GM21528 (cell line): ENCODE results near the gene HRC.
"Not testable (repeated sequence)": the region's sequence is repeated elsewhere in the genome, so short reads cannot be mapped to it uniquely, and the experiment has no call there.

Experiments
- ATAC-seq: cut with Tn5 transposase; IDR thresholded peaks from one replicate; pipeline ENCODE4 v1.9.1; 2021; ENCODE audit warnings: mild to moderate bottlenecking, moderate library complexity; ENCODE audit not compliant: unreplicated experiment, low FRiP score

Gene HRC

DNA sequence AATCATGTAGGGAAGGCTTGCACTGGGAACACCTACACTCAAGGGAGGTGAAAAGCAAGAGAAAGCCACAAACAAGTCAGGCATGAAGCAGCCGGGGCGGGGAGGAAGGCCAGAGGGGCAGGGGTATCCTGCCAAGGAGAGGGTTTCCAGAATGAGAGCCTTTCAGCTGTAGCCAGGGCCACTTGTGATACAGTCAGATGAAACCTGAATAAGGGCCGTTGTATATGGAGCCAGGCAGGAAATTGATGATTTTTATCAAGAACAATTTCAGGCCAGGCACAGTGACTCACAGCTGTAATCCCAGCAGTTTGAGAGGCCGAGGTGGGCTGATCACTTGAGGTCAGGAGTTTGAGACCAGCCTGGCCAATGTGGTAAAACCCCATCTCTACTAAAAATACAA is 6.8 kb upstream of the HRC start:
- no peak for ATAC-seq

DNA sequence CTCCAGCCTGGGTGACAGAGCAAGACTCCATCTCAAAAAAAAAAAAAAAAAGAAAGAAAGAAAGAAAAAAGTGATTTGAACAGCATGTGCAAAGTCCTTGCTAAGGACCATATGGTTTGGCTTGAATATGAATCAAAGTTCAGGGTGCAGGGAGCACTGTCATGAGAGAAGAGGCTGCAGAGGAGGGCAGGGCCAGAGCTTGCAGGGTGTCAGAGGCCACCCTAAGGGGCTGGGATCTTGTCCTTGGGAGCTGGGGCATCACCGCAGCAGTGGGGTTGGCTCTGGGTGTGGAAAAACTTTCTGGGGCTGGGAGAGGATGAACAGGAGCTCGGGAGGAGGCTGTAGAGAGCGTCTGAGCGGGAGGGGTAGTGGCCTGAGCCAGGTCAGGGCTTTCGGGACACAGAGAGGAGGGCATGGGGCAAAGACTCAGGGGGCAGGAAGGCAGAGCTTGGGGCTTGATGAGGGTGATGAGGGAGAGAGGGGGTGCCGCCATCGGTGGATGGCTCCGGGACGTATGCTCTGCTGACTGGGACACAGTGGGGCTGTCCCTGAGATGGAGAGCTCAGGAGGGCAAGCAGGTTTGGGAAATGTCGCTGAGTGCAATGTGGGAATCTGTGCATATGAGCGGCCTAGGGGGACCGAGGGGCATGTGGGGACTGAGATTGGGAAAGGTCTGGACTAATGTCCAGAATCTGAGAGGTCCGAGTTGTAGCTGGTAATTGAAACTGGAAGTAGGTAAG is 5.4 kb upstream of the HRC start:
- ATAC-seq = no peak

DNA sequence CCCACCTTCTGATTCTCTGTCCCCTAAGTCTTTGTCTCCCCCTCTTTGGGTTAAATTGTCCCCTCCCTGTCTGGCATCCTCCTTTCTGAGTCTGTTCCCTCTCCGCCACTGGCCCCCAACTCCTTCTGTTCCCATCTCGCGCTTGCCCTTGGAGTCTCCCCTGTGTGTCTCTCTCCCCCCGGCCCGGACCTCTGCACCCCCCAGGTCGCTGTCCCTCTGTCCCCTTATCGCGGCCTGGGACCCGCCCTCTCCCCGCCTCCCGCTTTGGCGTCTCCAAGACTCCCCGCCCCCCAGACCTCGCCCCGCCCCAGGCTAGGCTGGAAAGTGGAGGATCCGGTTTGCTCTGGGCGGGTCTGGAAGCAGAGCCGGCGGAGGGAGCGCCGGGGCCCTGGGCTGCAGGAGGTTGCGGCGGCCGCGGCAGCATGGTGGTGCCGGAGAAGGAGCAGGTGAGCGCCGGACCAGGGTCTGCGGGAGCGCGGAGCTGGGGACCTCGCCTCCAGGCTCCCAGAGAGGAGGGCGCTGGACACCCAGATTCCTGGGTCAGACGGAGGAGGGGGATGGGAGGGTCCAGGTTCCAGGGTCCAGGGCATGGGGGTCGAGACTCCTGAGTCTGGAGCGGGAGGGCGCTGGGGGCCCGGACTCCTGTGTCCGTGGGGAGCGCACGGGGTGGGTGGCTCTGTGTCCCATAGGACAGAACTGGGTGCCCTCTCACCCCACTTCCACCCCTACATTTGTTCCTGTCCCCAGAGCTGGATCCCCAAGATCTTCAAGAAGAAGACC is 2.4 kb upstream of the HRC start, which contains the start of gene TRPM4:
Gene TRPM4, plus strand, starts transcription at position 348 of the 780 bp plus-strand sequence. Its CDS starts 75 bp downstream, at position 423.
- no peak for ATAC-seq

DNA sequence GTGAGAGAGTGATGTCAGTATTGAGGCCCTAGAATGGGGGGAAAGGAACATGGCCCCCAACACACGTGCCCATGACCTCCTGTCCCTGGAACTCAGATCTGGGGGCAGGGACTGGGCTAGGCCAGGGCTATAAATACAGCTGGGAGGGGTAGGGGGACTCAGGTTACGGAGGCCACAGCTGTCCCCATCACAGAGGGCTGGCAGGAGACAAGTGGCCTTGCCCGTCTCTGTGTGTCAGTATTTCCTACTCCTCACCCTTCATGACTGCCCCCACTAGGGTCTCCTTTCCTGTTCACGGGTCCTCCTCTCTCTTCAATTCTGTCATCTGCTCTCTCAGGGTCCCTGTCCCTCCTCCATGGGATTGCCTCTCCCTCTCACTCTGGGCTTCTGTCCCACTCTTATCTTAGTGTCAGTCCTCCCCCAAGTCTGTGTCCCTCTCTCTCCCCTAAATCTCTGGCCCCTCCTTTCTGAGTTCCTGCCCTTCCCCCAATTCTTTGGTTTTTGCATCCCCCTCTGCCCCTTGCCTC is 687 bp upstream of the HRC start:
- ATAC-seq = no peak

DNA sequence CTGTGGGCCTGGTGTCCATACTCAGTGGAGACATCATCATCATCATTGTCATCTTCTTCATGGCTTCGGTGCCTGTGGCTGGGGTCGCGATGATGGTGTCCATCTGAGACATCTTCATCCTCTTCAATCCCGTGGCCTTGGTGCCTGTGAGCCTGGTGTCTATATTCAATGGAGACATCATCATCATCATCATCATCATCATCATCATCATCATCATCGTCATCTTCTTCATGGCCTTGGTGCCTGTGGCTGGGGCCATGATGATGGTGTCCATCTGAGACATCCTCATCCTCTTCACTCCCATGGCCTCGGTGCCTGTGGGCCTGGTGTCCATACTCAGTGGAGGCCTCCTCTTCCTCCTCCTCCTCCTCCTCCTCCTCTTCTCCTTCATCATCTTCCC is 917 bp downstream of the HRC start:
- ATAC-seq = no peak

DNA sequence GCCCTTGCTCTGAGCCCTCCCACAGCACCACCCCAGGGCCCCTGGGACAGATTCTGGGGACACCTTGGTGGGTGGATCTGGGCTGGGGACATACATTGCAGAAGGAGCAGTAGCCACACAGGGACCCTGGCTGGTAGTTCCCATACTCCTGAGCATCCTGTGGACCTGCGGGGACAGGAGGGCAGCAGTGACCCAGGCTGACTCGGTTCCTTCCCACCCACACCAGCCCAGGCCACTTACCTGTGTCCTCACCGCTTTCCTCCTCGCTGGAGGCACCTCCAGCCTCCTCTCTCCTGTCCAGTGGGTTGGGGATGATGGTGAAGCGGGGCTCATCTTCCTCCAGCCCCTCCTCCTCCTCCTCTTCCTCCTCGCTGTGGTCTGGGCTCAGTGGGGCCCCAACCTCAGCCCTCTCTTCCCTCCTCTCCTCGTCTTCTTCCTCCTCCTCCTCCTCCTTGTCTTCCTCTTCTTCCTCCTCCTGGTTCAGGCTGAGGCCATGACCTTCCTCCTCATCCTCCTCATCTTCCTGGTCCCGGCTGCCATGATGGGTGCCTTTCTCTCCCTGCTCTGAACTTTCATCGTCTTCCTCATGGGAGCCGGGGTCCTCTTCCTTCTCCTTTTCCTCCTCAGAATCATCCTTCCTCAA is 1.9 kb downstream of the HRC start:
- ATAC-seq = no peak

DNA sequence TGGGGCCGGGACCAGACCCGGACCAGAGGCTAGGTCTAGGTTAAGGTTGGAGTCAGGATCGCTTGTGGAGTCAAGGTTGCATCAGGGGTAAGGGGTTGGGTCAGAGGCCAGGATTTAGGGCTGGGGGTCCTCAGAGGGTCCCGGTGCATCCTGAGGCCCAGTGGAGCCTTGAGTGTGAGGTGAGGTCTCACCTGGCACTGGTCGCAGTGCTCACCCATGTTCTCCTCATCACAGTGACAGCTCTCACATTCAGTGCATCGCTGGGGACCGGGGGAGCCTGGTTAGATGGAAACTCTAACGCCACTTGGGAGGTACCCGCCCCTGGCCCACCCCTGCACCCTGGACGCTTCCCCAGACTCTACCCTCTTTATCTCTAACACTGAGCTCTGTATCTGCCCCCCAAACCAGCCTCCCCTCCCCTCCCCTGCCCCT is 3.1 kb downstream of the HRC start:
- ATAC-seq = no peak

DNA sequence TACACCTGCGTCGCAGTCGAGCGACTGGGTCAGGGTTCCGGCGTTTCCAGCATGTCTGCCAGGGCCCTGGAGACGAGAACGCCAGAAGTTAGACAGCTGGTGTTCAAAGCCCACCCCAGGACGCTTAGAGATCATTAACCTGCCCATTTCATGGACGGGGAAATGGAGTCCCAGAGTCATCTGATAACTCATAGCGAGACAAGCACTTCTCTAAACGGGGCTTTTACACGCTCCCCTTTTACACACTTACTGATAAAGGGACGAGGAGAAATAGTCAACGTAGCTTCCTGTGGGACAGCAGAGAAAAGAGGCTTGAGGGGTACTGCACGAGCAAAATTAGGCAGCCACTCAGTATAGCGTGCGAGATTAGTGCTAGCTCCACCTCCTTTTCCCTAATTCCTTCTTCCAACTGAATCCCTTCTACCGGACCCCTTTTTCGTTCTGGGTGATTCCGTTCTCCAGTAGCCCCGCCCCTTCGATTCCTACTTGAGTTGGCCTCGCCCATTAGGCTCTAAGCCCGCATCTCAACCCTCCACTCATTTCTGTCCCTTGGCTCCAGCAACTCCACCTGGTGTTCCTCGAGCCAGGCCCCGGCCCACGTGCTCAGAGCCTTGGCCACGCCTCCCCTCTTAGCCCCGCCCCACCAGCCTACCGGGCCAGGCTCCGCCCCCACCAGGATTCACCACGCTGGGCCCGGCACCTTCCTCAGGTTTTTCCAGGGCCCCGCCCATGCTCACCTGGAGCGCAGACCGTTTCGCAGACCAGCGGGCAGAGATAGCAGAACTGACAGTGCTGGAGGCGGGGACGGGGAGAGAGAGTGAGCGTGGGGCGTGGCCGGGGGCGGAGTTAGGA is 3.7 kb downstream of the HRC start:
- no peak for ATAC-seq

DNA sequence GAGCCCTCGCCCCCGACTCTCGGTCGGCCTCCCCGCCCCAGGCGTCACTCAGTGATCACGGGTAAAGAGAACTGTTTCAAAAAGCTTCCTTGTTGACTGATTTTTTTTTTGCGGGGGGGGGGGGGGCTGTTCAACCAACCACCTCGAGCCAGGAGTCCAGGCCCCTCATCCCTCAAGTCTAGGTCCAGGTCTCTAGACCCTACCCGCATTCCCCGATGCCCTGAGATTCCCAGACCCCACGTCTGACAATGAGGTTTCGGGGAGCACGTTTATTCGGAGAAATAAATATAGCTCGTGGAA is 4.3 kb downstream of the HRC start:
- ATAC-seq = no peak

DNA sequence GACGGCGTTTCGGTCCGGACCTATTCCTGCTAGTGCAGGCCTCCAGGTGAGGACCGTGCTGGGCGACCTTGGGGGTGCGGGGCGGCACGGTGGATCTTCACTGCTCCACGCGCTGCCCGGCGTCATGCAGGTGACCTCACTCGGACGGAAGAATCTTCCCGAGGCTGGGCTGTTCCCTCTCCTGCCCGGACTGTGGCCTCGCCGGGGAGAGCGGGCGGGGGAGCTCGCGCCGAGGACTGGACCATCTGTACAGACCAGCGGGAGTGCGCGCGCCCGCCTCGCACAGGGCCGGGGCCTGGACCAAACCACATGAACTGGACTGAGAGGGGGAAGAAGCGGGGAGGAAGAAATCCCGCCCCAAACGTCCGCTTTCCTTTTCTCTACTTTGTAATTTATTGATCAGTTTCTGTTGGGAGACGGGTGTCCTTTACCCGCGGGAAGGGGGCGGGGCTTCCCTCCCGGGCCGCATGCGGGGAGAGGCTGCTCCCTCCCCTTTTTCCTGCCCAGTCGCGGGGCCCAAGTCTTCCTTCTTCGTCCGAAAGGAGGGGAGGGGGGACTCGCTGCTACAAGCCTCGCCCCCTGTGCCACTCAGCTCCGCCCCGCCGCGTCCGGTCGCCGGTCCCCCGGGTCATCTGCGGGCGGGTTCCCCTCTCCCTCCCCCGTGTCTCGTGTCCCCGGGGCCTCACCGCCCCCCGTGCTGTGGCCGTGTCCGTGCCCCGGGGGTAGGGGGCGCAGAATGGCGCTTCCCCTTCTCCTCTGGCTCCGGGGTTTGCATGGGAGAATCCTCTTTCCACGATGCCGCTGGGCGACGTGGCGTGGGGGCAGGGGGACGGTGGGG is 4.9 kb downstream of the HRC start:
- no peak for ATAC-seq

DNA sequence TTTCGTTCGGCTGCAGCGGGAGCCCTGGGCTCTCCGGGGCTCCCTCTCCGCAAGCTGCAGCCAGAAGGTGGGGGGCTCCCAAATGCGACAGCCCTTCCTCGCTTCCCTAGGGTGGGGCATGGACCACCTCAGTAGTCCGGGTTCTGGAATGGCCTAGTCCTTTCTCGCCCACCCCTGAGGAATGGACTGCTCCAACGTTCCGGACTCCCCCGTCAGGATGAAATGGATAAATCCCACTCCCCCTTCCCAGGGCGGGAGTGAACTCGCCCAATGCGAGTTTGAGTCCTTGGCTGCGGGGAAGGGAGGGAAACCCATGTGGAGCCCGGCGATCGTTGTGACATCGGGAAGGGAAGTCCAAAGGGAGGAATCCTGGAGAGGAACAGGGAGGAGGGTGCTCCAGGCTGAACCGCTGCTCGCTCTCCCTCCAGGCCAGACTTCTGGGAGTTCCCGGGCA is 5.5 kb downstream of the HRC start:
- no peak for ATAC-seq

DNA sequence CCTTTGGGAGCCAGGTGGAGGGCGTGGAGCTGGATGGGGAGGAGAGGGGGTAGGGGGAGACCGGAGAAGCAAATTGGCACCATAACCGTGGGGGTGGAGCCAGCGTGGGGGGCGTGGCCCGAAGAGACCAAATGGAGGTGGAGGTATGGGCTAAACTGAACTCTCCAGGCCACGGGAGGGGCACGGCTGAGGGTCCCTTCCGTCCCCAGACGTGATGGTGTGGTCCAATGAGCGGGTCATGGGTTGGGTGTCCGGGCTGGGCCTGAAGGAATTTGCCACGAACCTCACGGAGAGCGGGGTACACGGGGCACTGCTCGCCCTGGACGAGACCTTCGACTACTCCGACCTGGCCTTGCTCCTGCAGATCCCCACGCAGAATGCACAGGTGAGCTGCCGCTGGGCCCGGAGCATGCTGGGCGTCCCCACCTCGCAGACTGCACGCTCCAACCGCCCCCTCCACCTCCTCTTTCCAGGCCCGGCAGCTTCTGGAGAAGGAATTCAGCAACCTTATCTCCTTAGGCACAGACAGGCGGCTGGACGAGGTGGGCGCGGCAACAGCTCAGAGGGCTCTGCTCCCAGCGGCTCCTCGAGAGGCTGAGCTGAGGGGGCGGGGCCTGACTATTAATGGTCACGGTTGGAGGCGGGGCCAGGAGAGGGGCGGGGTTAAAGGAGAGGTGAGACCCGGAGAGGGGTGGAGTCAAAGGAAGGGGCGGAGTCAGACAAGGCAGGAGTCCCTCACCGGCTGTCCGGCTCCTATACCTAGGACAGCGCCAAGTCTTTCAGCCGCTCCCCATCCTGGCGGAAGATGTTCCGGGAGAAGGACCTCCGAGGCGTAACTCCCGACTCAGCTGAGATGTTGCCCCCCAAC is 6.2 kb downstream of the HRC start:
- no peak for ATAC-seq

DNA sequence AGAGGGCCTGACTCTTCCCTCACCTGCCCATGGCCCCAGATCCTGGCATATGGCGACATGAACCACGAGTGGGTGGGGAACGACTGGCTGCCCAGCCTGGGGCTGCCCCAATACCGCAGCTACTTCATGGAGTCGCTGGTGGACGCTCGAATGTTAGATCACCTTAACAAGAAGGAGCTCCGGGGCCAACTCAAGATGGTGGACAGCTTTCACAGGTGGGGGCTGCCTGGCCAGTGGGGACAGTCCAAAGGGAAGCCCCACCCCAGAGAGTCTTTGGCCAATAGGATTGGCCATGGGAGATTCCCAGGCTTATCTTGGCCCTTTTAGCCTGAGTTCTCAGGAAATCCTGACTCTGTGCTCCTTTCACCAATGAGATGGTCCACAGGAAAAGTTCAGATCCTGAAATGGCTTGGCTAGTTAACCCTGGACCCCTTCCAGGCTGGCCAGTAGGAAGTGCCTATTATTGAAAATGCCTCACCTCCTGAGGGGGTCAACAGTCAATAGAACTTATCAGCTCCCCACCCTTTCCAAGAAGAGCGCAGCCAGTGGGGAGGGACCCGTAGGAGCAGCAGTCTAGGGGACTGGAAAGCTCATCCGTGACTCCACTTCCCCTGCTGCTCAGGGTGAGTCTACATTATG is 7.0 kb downstream of the HRC start:
- ATAC-seq = no peak

DNA sequence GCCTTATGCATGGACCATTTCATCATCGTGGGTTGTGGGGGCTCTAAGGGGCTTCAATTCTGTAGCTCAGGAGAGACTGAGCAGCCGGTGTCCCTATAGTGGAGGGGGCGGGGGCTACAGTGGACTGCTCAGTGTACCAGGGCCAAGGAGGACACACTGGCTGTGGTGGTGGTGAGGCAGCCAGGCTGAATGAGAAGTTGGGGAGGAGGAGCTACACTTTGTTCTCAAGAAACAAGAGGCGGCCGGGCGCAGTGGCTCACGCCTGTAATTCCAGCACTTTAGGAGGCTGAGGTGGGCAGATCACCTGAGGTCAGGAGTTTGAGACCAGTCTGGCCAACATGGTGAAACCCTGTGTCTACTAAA is 8.8 kb downstream of the HRC start:
- ATAC-seq = not testable (repeated sequence)

DNA sequence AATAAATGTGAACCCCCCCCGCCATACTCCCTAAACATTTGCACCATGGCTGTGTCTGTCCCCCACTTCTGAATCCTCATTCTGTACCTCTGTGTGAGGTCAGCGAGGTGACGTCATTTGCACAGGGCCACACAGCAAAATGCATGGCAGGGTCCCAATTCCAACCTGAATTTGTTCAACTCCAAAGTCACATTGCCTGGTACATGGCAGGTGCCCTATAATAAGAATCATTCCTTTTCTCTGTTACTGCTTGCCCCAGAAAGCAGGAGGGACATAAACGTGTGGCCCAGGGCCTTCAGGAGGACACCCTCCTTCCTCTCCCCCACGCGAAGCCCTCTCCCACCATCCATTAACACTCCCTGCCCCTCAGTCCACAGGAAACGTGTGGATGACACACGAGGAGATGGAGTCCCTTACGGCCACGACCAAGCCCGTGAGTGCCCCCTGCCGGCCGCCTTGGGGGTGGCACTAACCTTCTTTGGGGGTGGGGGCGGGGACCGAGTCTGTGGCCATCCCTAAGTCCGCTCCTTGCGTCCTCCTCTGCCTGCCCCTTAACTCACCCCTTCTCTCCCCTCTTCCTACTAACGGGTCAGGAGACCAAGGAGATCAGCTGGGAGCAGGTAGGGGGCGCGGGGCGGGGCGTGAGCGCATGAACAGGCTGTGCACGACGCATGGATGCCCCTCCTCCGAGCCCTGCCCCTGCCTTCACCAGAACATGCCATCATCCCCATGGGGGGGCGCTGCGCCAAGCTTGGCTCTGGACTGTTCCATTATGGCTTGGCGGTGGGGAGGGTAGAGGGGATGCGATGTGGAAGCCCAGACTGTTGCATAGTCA is 9.4 kb downstream of the HRC start:
- ATAC-seq = no peak

DNA sequence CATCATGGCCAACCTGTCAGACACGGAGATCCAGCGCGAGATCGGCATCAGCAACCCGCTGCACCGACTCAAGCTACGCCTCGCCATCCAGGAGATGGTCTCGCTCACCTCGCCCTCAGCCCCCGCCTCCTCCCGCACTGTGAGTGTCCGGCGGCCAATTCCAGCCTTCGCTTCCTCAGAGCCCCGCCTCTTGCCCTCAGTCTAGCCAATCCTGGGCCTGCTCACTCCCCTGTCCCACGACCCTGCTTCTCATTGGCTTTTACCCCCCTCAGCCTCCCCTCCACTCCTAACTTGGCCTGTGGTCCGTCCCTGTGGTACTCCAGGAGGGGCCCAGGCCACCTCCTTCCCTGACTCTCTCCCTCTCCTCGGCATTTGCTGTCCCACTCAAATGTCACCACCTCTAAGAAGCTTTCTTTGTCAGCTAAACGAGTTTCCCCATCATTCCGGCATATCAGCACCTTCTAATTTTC is 12.3 kb downstream of the HRC start:
- no peak for ATAC-seq

DNA sequence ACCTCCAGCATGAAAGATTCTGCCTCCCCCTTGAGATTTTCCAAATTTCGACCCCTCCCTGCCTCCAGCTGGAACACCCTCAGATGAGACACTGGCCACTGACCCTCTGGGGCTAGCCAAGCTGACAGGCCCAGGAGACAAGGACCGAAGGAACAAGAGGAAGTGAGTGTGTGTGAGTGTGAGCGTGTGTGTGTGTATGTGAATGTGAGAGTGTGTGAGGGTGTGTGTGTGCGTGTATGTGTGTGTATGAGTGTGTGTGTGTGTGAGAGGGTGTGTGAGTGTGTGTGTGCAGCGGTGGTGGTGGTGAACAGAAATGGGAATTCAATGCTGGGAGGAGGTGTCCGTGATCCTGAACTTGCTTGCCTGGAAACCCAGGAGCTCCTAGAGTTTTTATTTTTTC is 13.8 kb downstream of the HRC start:
- ATAC-seq = no peak
